Gastrocnemius medialis (tissue), 4 donors: ENCODE measurements around the gene R3HDM1. TPM values are rescaled to one million over a fixed set of nuclear protein-coding genes. Genes with fewer than 3 reads are reported as not detected.

Experiments
- ATAC-seq, 2 donors: fragments of 150-250 bp; one replicate each; pipeline ENCODE4 v1.9.1; 2016
- DNase-seq, 2 donors: peaks; one replicate each; pipeline ENCODE4 v3.0.0-alpha.2; 2019
- H3K27ac ChIP-seq, 4 donors: fragments of 200-600 bp; sonication (generic); 1 replicate in 1 of 4; 2 replicates in 3 of 4; pipeline ENCODE4 v1.5.1; 2016 to 2018; ENCODE audit warnings: mild to moderate bottlenecking in 2 of 4, moderate library complexity in 1 of 4
- H3K27me3 ChIP-seq, 3 donors: fragments of 200-600 bp; sonication (generic) in 2 of 3; 1 replicate in 1 of 3; 2 replicates in 2 of 3; pipeline versions ENCODE4 v1.5.1 to v1.6.0; 2016 to 2019; ENCODE audit warnings: mild to moderate bottlenecking in 1 of 3, moderate library complexity in 1 of 3
- H3K36me3 ChIP-seq, 2 donors: fragments of 200-600 bp; sonication (generic) in 1 of 2; one replicate each; pipeline ENCODE4 v1.5.1; 2017 to 2018
- H3K4me1 ChIP-seq, 2 donors: fragments of 200-600 bp; sonication (generic) in 1 of 2; one replicate each; pipeline ENCODE4 v1.5.1; 2016 to 2017; ENCODE audit warnings: mild to moderate bottlenecking in 2 of 2
- H3K4me3 ChIP-seq, 4 donors: fragments of 200-600 bp; sonication (generic) in 3 of 4; 1 replicate in 1 of 4; 2 replicates in 3 of 4; pipeline ENCODE4 v1.5.1; 2016 to 2019; ENCODE audit warnings: mild to moderate bottlenecking in 2 of 4
- H3K9me3 ChIP-seq, 3 donors: fragments of 200-600 bp; sonication (generic) in 2 of 3; 1 replicate in 1 of 3; 2 replicates in 2 of 3; pipeline ENCODE4 v1.5.1; 2016 to 2019
- CTCF ChIP-seq, 5 experiments: fragments of 450-650 bp in 3 of 5; fragments of 200-600 bp in 2 of 5; sonication (generic) in 2 of 5; IDR thresholded peaks in 4 of 5; conservative IDR thresholded peaks in 1 of 5; 1 replicate in 4 of 5; 2 replicates in 1 of 5; pipeline ENCODE4 v1.5.1; 2016 to 2019; ENCODE audit warnings: antibody characterized with exemption in 5 of 5, mild to moderate bottlenecking in 3 of 5, moderate library complexity in 3 of 5
- POLR2A ChIP-seq, 2 donors: fragments of 450-650 bp; IDR thresholded peaks; one replicate each; pipeline ENCODE4 v1.6.1; 2017; ENCODE audit warnings: antibody characterized with exemption in 2 of 2, mild to moderate bottlenecking in 2 of 2, moderate library complexity in 2 of 2
- in situ Hi-C, 4 donors: fragments of 200-750 bp; cut with MboI; loops; one replicate each; pipeline versions ENCODE4 v1.15.0 to v1.8.0; 2017; ENCODE audit warnings: low sequenced_read_pairs in 4 of 4
- intact Hi-C: fragments of 100-400 bp; cut with DNase I; formaldehyde crosslinking; loops from one replicate; pipeline ENCODE4 v1.15.1; 2023; ENCODE audit warnings: low total_unique reads
- total RNA-seq, 4 donors: library from RNA; depleted of rRNA; stranded (reverse); fragments of >200 nt; gene quantifications; one replicate each; pipeline versions ENCODE4 v1.1.0 to v1.2.3, GENCODE V29; 2016

R3HDM1 gene
- total RNA-seq, 4 donors from 2014 or later, result 13.5 to 35.7 (median 19.1) TPM

- intact Hi-C loops, result no loop called here
- no peak for TF ChIP-seq CTCF (IDR thresholded peaks at IDR 0.05 in 4 of 5, conservative IDR thresholded peaks at IDR 0.05 in 1 of 5)
- no peak for TF ChIP-seq POLR2A (IDR thresholded peaks at IDR 0.05)
- in situ Hi-C loops, result no loop called here
- Histone ChIP-seq H3K9me3 (no peaks in the 10 kb centered on the region), H3K27me3 (no peaks in the 10 kb centered on the region), H3K27ac (no peak overlapping the region), H3K4me1 (peaks cover 9% of the 10 kb centered on the region in 2 donors), H3K36me3 (peaks cover 0 to 46% of the 10 kb centered on the region in 2 donors), H3K4me3 (no peak overlapping the region)
- ATAC-seq, result no peak
- DNase-seq, result no peak
Observed at GRCh38 chr2:135637456-135638087, 106.3 kb downstream of the R3HDM1 start.

DNA sequence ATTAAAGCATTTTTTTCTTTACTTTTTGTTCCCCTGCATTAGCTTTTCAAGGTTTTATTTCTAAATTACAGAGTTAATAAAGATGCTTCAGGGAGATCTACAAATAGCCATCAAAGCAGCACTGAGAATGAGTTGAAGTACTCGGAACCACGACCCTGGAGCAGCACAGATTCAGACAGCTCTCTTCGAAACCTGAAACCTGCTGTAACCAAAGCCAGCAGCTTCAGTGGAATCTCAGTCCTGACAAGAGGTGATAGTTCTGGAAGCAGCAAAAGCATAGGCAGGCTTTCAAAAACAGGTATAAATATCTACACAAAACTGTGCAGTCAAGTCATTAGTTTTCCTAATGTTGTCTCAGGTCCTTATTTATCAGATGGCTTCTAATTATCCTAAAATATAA, 107.5 kb downstream of the R3HDM1 start:
- intact Hi-C loops, result no loop called here
- TF ChIP-seq POLR2A (IDR thresholded peaks at IDR 0.05) (no peak), CTCF (IDR thresholded peaks at IDR 0.05 in 4 of 5, conservative IDR thresholded peaks at IDR 0.05 in 1 of 5) (no peak)
- DNase-seq (no peak), ATAC-seq (peak in 1 of 2 donors; percentile 69)
- Histone ChIP-seq H3K27ac (no peak overlapping the region), H3K4me1 (peaks cover 9% of the 10 kb centered on the region in 2 donors), H3K9me3 (no peaks in the 10 kb centered on the region), H3K4me3 (no peak overlapping the region), H3K36me3 (peaks cover 0 to 48% of the 10 kb centered on the region in 2 donors), H3K27me3 (no peaks in the 10 kb centered on the region)
- in situ Hi-C loops, result no loop called here

DNA sequence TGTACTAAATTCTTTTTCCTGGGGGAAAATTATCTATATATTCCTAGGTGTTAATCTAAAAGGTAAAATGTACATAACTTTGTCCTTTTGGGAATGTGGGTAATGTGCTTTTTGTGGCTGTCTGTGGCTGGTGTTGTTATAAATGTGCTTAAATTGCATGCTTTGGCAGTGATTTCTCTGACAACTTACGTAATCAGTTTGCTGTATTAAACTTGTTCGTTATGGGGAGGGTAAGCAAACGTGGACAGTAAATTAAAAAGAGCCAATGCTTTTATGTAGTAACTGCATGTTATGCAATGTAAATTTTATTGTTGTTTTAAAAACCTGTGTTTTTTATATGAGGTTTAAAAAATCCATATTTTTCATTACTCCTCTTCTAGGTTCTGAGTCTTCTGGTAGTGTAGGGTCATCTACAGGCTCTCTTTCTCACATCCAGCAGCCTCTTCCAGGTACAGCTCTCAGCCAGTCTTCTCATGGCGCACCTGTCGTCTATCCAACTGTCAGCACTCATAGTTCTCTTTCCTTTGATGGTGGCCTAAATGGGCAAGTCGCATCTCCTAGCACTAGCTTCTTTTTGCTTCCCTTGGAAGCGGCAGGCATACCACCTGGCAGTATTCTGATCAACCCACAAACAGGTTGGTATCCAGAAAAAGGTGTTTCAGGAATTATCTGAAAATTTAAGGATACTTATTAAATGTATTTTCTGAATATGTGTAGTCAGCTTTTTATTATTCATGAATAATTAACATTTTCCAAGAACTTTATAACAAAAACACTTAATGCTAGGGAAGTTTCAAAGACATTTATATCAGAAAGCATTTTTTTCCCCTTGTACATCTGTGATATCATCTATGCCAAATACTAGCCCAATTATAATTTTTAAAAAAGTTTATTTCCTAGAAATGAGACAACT, 110.1 kb downstream of the R3HDM1 start:
- ATAC-seq, result no peak
- peaks cover 0 to 54% of the 10 kb centered on the region in 2 donors for H3K36me3 ChIP-seq

DNA sequence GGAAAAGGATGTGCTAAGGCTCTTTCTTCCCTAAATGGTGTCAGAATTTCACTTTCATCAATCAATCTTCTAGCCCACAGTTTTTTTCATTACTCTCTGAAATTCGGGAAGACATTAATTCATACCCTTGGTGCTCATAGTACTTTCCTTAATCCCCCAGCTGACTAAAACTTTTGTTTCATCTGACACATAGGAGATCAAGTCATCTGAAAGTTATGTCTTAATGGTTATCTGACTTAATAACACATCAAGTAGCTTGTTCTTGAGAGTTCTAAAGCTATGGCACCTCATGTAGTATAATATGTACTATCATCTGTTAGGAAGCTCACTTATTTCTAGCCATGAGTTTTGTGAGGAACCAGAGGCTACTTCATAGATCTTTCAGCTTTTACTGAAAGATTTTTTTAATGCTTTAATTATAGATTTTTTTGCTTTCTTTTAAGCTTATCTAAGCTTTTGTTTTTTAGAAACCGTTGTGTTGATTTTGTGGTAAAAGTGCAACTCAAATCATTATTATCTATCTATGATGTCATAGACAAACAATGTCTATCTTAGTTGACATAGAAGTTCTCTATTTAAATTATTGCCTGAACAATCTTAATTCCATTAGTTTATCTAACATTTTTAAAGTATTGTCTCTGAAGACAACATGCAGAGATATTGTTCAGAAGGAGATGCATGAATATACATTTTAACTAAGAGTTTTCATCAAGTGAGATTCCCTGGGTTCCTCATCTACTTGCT, 116.7 kb downstream of the R3HDM1 start:
- H3K27me3 ChIP-seq, result no peaks in the 10 kb centered on the region
- no peaks in the 10 kb centered on the region for H3K4me1 ChIP-seq
- no peak overlapping the region for H3K27ac ChIP-seq
- no peaks in the 10 kb centered on the region for H3K9me3 ChIP-seq
- in situ Hi-C loops, result no loop called here
- no peak overlapping the region for H3K4me3 ChIP-seq
- no peak for DNase-seq
- no peak for ATAC-seq
- TF ChIP-seq CTCF (IDR thresholded peaks at IDR 0.05 in 4 of 5, conservative IDR thresholded peaks at IDR 0.05 in 1 of 5), result no peak
- no peak for TF ChIP-seq POLR2A (IDR thresholded peaks at IDR 0.05)
- intact Hi-C loops, result no loop called here
- peaks cover 3 to 29% of the 10 kb centered on the region in 2 donors for H3K36me3 ChIP-seq

More for the DNA sequence above, 110.1 kb downstream of the R3HDM1 start:
- Histone ChIP-seq H3K9me3 (no peaks in the 10 kb centered on the region), H3K4me1 (peaks cover 6 to 9% of the 10 kb centered on the region in 2 donors), H3K27me3 (no peaks in the 10 kb centered on the region), H3K4me3 (no peak overlapping the region), H3K27ac (no peak overlapping the region)
- TF ChIP-seq POLR2A (IDR thresholded peaks at IDR 0.05) (no peak), CTCF (IDR thresholded peaks at IDR 0.05 in 4 of 5, conservative IDR thresholded peaks at IDR 0.05 in 1 of 5) (no peak)
- intact Hi-C loops (no loop called here), in situ Hi-C loops (no loop called here)
- no peak for DNase-seq
